Measurements from ENCODE around the gene ERCC1.

ERCC1 gene

DNA sequence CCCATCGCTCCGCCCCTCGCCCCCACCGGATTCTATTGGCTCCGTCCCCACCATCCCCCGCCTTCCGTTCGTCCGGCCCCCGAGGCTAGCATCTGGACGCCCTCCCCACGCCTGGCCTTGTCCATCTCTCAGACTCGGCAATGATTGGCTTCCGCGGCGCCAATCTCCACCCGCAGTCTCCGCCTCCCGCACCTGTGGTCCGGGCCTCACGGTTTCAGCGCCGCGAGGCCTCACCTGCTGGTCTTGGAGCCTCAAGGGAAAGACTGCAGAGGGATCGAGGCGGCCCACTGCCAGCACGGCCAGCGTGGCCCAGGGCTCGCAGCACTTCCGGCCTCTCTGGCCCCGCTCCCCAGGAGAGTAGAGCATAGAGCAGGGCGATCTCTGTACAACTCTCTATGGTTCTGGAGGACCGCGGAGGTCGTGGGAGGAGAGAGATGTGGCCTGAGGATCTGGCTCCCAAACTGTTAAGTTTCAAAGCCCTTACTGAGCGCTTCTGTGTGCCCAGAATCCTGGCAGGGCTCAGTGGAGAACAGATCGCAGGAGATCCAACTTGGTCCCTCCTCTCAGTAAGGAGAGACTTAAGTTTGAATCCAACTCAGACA lies at the start of gene ERCC1:
TSS of gene ERCC1 (minus strand) at position 329 of the 602 bp plus-strand sequence. CDS start 543 bp downstream, outside the sequence.
- peak; percentile 86 to 93 for DNase-seq (ENCODE audit: low read depth in 2 of 2)

- no peak for DNase-seq (ENCODE audit: low read depth in 2 of 2)
Observed at GRCh38 chr19:45473367-45473681, 49.6 kb upstream of the ERCC1 start.

- no peak for DNase-seq (ENCODE audit: low read depth in 2 of 2)
Observed at GRCh38 chr19:45472563-45473366, 49.0 kb upstream of the ERCC1 start.

GRCh38 chr19:45471931-45472562 lies 48.3 kb upstream of the ERCC1 start:
- no peak for DNase-seq (ENCODE audit: low read depth in 2 of 2)

DNA sequence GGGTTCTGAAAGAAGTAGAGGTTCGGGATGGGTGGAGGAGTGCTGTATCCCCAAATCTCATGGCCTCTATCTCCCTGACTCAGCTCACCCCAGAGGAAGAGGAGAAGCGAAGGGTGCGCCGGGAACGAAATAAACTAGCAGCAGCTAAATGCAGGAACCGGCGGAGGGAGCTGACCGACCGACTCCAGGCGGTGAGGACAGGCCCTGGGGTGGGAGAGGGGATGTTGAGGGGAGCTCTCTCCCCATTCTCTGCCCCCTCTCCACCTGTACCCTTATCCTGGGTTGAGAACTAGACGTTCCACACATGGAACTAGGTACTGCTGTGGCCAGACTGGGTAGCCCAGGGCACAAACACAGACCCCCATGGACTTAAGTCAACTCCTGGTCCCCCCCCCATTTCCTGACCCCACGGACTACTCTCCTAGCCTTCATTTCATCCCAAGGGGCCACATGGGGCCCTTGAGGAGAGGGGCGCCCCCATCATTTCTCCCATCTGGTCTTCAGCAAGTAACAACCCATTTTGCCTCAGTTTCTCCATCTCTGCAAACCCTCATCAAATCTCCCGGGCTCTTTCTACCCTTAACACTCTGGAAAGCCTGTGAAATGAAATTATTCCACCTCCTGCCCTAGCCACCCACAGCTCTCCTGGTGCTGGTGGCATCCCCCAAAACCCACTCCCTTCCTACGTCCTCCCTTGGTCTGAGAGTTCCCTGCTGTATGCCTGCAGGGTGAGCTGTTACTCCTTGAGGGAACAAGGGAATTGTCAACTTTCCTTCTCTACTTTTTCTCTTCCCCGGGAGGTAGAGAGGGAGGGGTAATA lies 47.6 kb upstream of the ERCC1 start:
- no peak for DNase-seq (ENCODE audit: low read depth in 2 of 2)

DNA sequence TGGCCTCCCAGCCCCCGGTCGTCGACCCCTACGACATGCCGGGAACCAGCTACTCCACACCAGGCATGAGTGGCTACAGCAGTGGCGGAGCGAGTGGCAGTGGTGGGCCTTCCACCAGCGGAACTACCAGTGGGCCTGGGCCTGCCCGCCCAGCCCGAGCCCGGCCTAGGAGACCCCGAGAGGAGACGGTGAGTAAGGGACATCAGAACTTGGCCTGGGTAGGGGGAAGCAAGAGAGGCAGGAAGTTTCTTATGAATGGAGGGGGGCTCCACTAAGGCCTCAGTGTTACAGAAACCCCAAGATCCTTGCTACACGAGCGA lies 47.0 kb upstream of the ERCC1 start:
- DNase-seq (ENCODE audit: low read depth in 2 of 2) = no peak

GRCh38 chr19:45469945-45470761 lies 46.4 kb upstream of the ERCC1 start:
- no peak for DNase-seq (ENCODE audit: low read depth in 2 of 2)

DNA sequence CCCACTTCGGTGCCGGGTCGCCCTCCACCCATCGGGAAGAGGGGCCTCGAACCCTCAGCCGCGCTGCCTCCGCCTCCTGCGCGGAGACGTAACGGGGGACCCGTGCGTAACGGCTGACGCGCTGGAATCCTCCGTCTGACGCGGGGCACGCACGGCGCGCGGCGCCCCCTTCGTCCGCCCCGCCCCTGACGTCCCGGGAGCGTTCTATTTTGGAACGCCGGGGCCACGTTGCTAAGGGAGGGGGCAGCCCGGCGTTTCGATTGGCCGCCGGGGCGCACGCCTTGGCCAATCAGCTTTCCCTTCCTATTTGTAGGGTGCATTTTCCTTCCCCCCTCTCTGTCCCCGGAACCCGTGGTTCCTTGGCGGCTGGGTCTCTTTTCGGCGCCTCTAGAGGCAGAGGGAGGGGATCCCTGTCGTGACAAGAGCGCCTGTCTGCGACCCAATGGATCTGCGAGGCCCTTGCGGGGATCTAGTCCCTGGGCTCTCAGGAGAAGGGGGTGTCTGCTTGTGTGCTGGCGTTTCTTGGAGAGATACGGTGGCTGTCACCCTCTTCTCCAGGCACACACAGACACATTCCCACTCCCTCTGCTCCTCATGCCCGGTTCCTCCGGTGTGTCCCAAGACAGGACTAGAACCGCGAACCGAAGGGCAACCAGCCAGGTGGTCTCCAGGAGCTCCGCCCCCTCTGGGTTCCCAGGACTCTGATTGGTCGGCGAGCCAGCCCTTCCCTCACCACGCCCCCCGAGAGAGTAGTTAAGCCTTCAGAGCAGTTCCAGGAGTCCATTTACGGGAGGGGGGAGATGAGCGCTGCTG lies 45.6 kb upstream of the ERCC1 start:
- DNase-seq (ENCODE audit: low read depth in 2 of 2) = peak; percentile 92

GRCh38 chr19:45468803-45469131 lies 45.0 kb upstream of the ERCC1 start:
- no peak for DNase-seq (ENCODE audit: low read depth in 2 of 2)

DNA sequence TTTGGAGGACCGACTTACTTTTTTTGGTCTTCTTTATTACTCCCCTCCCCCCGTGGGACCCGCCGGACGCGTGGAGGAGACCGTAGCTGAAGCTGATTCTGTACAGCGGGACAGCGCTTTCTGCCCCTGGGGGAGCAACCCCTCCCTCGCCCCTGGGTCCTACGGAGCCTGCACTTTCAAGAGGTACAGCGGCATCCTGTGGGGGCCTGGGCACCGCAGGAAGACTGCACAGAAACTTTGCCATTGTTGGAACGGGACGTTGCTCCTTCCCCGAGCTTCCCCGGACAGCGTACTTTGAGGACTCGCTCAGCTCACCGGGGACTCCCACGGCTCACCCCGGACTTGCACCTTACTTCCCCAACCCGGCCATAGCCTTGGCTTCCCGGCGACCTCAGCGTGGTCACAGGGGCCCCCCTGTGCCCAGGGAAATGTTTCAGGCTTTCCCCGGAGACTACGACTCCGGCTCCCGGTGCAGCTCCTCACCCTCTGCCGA lies 44.5 kb upstream of the ERCC1 start:
- no peak for DNase-seq (ENCODE audit: low read depth in 2 of 2)

- peak; percentile 88 for DNase-seq (ENCODE audit: low read depth in 2 of 2)
Observed at GRCh38 chr19:45467456-45468158, 43.9 kb upstream of the ERCC1 start, which contains the start of gene FOSB. Gene FOSB, plus strand, starts transcription at chr19:45467996. Its CDS starts 591 bp downstream, at chr19:45468587.

DNA sequence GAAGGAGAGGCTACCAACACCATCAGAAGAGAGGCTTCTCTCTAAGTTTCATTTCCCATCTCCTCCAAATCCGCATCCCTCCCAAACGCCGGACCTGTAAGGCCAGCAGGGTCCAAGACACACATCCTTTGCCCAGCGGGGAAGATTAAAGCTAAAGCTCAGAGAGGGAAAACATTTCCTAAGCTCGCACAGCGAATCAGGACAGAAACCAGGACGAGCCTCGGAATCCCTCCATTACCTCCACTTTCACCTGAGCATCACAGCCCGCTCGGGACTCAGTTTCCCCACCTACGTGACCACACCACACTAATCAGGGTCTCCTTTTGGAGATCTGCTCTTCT lies 43.4 kb upstream of the ERCC1 start:
- no peak for DNase-seq (ENCODE audit: low read depth in 2 of 2)

DNA sequence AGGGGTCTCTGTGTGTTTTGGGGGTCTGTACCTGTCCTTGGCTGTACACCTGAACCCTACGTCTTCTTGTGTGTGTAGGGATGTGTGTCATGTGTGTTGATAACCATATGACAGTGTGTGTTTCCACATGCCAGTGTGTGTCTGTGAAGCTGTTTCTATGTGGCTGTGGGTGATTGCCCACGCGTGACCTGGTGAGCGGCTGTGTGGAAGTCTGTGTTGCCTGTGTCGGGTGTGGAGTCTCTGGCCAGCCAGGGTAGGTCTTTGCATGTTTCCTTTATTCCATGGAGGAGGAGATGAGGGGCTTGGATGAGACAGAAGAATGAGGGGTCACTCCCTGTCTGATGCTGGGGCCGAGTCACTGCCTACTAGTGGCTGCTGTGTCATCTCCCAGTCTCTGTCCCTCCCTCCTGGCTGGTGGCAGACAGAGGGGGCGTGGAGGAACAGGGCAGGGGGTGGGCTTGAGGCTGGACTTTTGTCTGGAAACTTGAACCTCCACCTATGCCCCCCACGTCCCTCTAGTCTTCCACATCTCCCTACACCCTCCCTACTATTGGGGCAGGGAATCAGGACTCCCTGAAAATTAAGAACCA lies 41.2 kb upstream of the ERCC1 start:
- DNase-seq (ENCODE audit: low read depth in 2 of 2) = no peak

DNA sequence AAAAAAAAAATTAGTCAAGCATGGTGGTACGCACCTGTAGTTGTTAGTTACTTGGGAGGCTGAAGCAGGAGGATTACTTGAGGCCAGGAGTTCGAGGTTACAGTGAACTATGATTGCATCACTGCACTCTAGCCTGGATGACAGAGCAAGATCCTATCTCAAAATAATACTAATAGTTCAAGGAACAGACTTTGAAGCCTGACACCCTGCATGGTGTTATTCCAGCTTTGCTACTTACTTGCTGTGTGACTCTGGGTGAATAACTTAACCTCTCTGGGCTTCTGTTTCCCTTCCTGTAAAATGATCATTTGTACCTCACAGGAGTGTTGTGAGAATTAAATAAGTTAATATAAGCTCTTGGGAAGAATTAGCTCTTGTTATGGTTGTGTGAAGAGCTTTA lies 40.6 kb upstream of the ERCC1 start:
- DNase-seq (ENCODE audit: low read depth in 2 of 2) = no peak

- no peak for DNase-seq (ENCODE audit: low read depth in 2 of 2)
Observed at GRCh38 chr19:45463241-45463640, 39.5 kb upstream of the ERCC1 start.

DNA sequence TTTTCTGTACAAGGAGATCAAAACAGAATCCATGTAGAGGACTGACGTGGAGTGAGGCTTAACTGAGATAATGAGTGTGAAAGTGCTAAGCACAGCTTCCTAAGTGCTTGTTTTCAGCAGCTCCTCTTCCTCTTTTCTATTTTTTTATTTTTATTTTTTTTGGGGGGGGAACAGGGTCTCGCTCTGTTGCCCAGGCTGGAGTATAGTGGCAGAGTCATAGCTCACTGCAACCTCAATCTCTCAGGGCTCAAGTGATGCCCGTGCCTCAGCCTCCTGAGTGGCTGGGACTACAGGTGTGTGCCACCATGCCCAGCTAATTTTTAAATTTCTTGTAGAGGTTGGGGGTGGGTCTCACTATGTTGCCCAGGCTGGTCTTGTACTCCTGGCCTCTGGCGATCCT lies 38.5 kb upstream of the ERCC1 start:
- DNase-seq (ENCODE audit: low read depth in 2 of 2) = no peak

GRCh38 chr19:45460807-45461347 lies 37.2 kb upstream of the ERCC1 start:
- no peak for DNase-seq (ENCODE audit: low read depth in 2 of 2)

GRCh38 chr19:45457776-45458175 lies 34.1 kb upstream of the ERCC1 start:
- no peak for DNase-seq (ENCODE audit: low read depth in 2 of 2)

- DNase-seq (ENCODE audit: low read depth in 2 of 2) = no peak
Observed at GRCh38 chr19:45456500-45456815, 32.7 kb upstream of the ERCC1 start.
